GM10266 (cell line): ENCODE data around the gene ZC3H18.
A peak's percentile ranks its signal among the peaks of the same experiment; 100 is the strongest.

ENCODE experiments used
- DNase-seq: peaks from one replicate; pipeline ENCODE4 v3.0.0; 2012; ENCODE audit errors: extremely low spot score
- CTCF ChIP-seq: IDR thresholded peaks from 2 replicates; pipeline ENCODE4 v1.5.1; 2012; ENCODE audit warnings: mild to moderate bottlenecking, low read depth; ENCODE audit not compliant: control insufficient read depth, insufficient read depth; ENCODE audit errors: missing control alignments

Gene ZC3H18

GRCh38 chr16:88645455-88645854 lies 75.3 kb downstream of the ZC3H18 start:
- TF ChIP-seq CTCF, result no peak

GRCh38 chr16:88645941-88646340 lies 75.7 kb downstream of the ZC3H18 start:
- no peak for DNase-seq
- no peak for TF ChIP-seq CTCF

More at GRCh38 chr16:88645455-88645854, 75.3 kb downstream of the ZC3H18 start:
- no peak for DNase-seq

GRCh38 chr16:88646345-88647034 lies 76.3 kb downstream of the ZC3H18 start:
- TF ChIP-seq CTCF, result no peak
- DNase-seq, result no peak

GRCh38 chr16:88647178-88648070 lies 77.2 kb downstream of the ZC3H18 start:
- DNase-seq, result no peak
- TF ChIP-seq CTCF, result no peak

- TF ChIP-seq CTCF, result no peak
- DNase-seq, result no peak
These were observed 79.2 kb downstream of the ZC3H18 start for GRCh38 chr16:88649195-88649923.

- no peak for TF ChIP-seq CTCF
- DNase-seq, result peak; percentile 76
These were observed 79.9 kb downstream of the ZC3H18 start for GRCh38 chr16:88649924-88650748.
